OCI-LY3 (cell line): ENCODE results near the gene HES2.

Experiments
- EZH2phosphoT487 ChIP-seq: fragments of 200-600 bp; shearing (Covaris generic); IDR thresholded peaks from 2 replicates; pipeline ENCODE4 v1.6.1; 2018; ENCODE audit warnings: antibody characterized with exemption, mixed run types, low read depth
- TF ChIP-seq, protein P1 (sequence below): fragments of 200-600, 300-600 bp; sonication (generic); IDR thresholded peaks from 2 replicates; pipeline ENCODE4 v1.5.1; 2014; ENCODE audit warnings: antibody characterized with exemption, low read length, low read depth

- TF ChIP-seq, protein P1, sequence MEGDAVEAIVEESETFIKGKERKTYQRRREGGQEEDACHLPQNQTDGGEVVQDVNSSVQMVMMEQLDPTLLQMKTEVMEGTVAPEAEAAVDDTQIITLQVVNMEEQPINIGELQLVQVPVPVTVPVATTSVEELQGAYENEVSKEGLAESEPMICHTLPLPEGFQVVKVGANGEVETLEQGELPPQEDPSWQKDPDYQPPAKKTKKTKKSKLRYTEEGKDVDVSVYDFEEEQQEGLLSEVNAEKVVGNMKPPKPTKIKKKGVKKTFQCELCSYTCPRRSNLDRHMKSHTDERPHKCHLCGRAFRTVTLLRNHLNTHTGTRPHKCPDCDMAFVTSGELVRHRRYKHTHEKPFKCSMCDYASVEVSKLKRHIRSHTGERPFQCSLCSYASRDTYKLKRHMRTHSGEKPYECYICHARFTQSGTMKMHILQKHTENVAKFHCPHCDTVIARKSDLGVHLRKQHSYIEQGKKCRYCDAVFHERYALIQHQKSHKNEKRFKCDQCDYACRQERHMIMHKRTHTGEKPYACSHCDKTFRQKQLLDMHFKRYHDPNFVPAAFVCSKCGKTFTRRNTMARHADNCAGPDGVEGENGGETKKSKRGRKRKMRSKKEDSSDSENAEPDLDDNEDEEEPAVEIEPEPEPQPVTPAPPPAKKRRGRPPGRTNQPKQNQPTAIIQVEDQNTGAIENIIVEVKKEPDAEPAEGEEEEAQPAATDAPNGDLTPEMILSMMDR = no peak
- no peak for TF ChIP-seq EZH2phosphoT487
Measured at GRCh38 chr1:6454856-6455751, 35.4 kb upstream of the HES2 start.
